ENCODE data around the gene ADH4.
"Not testable (repeated sequence)": the region's sequence is repeated elsewhere in the genome, so short reads cannot be mapped to it uniquely, and the experiment has no call there.

ADH4 gene

GRCh38 chr4:99131378-99131777, 12.7 kb downstream of the ADH4 start:
- DNase-seq = no peak

DNA sequence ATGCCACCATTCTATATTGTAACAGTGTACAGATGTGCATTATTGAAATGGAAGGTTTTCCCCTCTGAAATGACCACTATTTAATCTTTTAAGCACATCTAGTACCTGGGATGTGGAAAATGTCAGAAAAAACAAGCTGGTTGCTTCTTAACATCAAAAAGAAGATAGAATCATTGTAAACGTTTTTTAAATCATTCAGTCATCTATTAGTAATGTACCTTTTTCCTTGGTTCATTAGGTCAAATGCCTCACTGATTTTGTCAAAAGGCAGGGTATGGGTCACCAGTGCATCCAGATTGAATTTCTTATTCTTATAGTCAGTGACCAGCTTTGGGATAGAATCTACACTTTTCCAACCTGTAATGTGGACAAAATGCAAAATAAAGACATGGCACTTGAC, 17.7 kb downstream of the ADH4 start:
- DNase-seq = no peak

- no peak for DNase-seq
These were observed 23.1 kb downstream of the ADH4 start for GRCh38 chr4:99121008-99121407.

DNA sequence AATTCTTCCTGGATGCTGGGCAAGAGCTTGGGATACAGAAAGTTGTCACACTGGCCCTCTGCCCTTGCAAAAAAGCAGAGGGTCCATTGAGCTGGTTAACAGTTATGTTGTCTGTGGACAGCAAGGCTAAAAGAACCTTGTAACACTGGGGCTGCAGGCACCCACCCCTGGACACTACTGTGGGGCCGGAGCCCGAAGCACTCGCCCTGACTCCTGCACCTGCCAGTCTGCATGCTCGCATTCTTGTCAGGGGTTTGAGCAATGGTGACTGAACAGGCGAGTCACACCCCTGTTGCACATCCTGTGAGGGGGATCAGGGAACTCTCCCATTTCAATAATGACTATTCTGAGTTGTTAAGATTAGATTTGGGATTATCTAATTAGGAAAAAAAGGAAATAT, 23.6 kb downstream of the ADH4 start:
- DNase-seq = no peak

GRCh38 chr4:99117876-99118693, 26.0 kb downstream of the ADH4 start:
- DNase-seq = peak; percentile 48

- DNase-seq = not testable (repeated sequence)
These were observed 26.8 kb downstream of the ADH4 start for GRCh38 chr4:99117122-99117841.

DNA sequence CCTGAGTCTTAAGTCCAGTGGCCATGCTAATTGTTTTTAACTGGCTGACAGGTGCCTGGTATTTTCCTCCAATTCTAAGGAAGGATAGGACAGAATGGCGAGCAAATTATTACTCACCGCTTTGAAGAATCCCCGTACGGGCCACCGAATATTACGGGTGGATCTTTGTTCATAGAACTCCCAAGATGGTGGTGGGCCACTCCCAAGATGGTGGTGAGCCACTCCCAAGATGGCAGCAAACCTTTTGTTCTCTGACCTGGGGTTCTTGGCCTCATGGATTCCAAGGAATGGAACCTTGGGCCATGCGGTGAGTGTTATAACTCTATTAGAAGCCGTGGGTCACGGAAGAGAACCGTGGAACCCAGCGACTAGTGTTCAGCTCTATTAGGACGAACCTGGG, 34.8 kb downstream of the ADH4 start:
- DNase-seq = not testable (repeated sequence)

DNA sequence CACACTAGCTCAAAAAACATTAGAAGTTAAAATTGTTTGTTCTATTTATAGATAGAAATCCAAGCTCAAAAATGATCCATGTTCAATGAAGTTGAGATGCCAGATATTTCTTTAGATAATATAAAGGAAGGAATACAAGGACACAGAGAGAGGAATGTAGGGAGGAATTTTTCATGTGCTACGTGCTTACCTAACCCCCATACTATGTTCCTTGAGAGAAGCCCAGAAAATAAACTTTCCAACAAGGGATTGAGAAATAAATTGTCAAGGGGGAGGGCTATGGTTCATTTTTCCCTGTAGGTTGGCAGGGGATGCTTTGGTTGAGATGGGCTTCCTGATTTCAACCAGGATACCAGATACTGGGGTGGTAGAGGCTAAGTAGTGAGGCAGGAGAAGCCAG, 39.9 kb downstream of the ADH4 start:
- no peak for DNase-seq

GRCh38 chr4:99103166-99103565, 40.9 kb downstream of the ADH4 start:
- DNase-seq = no peak

GRCh38 chr4:99102634-99103033, 41.5 kb downstream of the ADH4 start:
- no peak for DNase-seq

DNA sequence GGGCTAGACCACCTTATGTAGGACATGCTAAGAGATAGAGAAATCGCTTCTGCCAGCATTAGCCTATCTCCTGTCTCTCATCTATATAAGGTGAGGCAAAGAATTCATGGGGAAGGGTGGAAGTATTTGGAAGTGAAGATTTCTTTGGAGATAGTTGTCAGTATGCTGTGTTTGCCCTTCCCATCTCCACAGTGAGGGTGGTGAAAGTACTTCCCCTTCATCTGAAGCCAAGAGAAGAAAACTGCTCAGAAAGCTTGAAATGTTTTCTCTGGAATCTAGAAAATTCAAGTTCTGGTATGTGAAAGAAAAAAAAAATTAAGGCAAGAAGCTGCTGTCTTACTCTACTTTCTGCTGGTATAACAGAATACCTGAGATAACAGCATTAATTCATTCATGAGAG, 43.2 kb downstream of the ADH4 start:
- no peak for DNase-seq

- peak; percentile 24 for DNase-seq
These were observed 44.3 kb downstream of the ADH4 start for GRCh38 chr4:99099814-99100213.

DNA sequence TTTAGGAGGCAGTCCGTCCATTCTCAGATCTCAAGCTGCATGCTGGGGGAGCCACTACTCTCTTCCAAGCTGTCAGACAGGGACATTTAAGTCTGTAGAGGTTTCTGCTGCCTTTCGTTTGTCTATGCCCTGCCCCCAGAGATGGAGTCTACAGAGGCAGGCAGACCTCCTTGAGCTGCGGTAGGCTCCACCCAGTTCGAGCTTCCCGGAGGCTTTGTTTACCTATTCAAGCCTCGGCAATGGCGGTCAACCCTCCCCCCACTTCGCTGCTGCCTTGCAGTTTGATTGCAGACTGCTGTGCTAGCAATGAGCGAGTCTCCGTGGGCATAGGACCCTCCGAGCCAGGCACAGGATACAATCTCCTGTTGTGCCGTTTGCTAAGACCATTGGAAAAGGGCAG, 44.8 kb downstream of the ADH4 start:
- DNase-seq = peak; percentile 60

GRCh38 chr4:99091841-99092240, 52.3 kb downstream of the ADH4 start:
- not testable (repeated sequence) for DNase-seq

GRCh38 chr4:99091216-99091575, 52.9 kb downstream of the ADH4 start:
- no peak for DNase-seq

GRCh38 chr4:99090481-99091215, 53.4 kb downstream of the ADH4 start:
- DNase-seq = no peak

DNA sequence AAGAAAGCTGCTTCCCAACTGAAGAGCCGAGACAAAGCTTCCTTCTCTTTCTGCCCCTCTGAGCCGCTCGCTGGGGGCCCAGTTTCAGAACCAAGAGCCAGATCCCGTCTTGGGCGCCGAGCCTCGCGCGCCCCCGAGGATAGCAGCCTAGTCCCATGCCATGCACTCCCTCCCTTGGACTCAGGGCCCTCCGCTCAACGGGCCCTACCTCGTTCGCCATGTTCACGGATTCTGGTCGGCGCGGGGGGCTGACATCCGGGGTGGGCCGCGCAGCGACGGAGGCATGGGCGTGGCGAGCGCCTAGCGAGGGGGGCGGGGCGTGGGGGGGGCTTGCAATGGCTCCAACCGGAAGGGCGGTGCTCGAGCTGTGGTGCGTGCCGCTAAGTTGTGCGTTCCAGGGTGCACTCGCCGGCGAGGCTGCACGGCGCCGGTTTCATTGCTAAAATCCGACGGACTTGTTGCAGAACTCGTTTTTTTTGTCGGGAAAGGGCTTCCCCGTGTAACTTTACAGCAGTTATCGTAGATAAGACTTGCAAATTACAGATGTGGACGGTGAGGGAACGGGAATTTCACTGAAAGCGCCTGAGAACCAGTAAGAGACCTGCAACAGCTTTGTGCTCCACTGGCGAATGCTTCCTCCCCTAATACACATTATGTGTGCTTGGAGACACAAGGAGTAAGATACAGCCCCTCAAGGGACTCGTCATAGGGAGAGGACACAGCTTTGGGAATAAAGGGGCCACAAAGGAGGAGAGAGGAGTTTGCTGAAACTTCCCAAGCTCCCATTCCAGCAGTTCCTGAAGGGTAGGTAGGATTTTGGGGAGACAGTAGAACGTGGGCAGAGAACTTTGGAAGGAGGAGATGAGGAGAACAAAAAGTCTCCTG, 55.4 kb downstream of the ADH4 start, which contains the start of gene ADH5:
TSS of gene ADH5 (minus strand) at position 308 of the 885 bp plus-strand sequence. CDS start at position 220, 88 bp downstream.
- peak; percentile 86 for DNase-seq

GRCh38 chr4:99088023-99088449, 56.1 kb downstream of the ADH4 start:
- DNase-seq = peak; percentile 55

- no peak for DNase-seq
These were observed 59.5 kb downstream of the ADH4 start for GRCh38 chr4:99084595-99084994.

DNA sequence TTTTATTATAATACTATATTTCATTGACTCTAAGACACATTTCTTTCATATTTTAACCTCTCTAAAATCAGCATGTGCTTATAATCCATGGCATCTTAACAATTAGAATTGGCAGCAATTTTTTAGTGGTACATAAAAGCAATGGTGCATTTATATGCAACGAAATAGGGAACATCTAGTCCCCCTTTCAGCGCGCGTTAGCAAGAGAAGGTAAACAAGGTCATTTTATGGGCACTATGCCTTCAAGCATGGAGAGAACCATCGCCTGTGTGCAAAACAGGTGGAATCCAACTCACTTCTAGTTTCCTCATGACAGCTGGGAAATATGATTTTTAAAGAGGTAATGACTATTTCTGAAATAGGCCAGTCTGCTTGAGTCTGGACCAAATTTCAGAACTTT, 61.9 kb downstream of the ADH4 start:
- no peak for DNase-seq

GRCh38 chr4:99080869-99081268, 63.2 kb downstream of the ADH4 start:
- not testable (repeated sequence) for DNase-seq

DNA sequence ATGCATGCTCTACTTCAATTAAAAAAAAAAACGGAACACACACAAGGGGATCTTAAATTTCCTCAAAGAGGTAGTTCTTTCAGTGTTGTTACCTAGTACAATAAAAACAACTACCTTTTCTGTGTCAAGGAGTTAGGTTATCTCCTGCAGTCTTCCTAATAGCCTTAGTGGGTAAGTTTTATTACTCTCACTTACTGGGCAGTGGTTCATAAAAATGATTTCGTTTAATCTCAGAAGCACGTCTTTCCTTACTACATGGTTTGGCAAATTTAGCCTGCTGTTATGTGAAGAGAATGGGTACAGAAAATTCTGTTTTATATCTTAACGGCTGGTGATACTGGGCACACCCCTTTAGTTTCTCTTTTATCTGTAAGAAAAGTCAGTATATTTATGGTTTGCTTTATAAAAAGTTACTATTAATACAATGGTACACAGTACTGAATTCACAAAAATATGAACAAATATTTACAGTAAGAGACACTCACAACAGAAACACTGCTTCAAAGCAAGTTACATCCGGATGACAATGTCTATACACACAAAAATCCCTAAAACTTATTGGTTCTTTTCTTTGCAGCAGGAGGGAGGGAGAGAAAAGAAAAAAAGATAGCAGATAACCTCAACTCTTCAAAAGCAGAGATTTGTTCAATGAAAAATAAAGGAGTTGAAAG, 64.3 kb downstream of the ADH4 start:
- DNase-seq = no peak

All from DMS53 (cell line).